GM21423 (cell line): Measurements from ENCODE around the gene ARG2.
A peak's percentile ranks its signal among the peaks of the same experiment; 100 is the strongest.

Experiments used
- ATAC-seq: cut with Tn5 transposase; IDR thresholded peaks from one replicate; pipeline ENCODE4 v1.9.1; 2021; ENCODE audit warnings: mild to moderate bottlenecking, moderate library complexity; ENCODE audit not compliant: unreplicated experiment

The ARG2 gene

DNA sequence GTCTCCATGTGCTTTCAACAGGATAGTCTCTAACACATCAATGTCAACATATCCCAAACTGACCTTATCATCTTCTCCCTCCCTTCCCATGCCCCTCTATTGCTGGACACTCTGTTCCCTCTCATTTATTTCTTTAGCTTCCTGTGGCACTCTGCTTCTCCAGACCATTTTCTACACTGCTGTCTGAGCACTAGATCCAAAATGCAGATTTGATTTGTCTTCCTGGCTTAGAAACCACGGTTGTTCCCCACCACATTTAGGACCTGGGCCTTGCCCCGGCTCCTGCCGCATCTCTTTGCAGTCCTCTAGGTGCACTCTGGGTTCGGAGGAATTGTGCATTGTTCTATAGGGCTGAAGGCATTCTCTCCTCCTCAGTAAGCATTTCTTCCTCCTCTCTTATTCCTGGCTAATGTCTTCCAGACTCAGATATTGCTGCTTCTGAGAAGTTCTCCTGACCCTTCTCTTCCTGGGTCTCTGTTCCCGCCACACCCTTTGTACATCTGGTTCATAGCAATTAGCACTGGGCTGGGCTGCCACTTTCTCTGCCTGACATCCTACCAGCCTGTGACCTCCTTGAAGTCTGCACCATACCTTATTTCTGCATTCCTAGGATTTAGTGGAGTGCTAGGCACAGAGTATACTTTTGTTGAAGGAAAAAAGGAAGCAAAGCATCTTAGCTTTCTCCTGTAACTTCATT is 13.9 kb downstream of the ARG2 start:
- no peak for ATAC-seq

DNA sequence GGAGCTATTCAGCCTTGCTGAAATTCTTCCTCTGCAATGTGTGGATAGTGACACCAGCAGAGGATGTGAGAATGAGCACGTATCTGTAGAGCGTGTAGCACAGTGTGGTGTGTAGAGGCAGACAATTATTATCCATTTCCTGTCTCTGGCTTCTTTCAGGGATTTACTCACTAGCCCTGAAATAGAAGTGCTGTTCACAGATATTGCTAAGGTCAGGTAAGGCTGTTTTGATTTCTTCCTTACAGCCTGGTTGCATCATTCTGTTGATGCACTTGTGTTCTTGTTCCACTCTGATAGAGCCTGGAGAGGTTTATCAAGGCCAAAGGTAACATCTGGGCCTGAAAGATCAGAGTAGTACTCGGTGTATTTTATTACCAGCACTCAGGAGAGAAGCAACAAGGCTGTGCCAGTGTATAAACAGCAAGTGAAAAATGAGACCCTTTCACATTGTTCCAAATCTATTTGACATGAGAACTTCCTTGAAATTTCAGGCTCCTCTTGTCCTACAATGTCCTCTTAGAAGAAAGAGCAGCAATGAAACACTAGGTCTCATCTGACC is 16.7 kb downstream of the ARG2 start:
- ATAC-seq = no peak

DNA sequence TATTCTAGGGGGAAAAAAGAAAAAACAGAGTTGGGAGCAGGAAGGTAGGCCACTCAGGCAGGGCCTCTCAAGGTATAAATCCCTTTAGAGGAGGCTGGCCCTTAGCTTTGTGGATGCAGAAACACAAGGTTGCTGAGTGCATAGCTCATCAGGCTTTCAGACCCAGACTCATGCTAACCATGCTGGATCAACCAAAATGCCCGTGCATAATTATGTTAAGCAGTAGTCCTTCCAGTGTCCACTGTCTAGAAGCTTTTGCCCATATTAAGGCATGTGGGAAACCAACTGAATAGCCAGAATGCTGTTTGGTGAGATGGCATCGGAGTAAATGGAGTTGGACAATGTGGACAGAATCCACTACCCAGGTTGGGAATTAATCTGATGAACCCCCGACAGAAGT is 18.9 kb downstream of the ARG2 start:
- no peak for ATAC-seq

DNA sequence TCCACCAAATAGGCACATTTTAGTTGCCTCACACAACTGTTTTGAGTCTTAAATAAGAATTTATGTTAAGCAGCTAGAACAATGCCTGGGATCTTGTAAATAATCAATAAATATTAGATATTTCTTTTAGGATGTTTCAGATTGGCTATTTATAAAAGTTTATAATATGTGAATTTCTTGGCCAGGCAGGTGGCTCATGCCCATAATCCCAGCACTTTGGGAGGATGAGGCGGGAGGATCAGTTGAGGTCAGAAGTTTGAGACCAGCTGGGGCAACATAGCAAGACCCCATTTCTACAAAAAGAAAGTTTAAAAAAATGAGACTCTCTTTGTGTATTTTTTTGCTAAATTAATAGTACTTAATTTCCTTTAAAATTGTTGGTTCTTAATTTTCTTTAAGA is 21.8 kb downstream of the ARG2 start:
- no peak for ATAC-seq

DNA sequence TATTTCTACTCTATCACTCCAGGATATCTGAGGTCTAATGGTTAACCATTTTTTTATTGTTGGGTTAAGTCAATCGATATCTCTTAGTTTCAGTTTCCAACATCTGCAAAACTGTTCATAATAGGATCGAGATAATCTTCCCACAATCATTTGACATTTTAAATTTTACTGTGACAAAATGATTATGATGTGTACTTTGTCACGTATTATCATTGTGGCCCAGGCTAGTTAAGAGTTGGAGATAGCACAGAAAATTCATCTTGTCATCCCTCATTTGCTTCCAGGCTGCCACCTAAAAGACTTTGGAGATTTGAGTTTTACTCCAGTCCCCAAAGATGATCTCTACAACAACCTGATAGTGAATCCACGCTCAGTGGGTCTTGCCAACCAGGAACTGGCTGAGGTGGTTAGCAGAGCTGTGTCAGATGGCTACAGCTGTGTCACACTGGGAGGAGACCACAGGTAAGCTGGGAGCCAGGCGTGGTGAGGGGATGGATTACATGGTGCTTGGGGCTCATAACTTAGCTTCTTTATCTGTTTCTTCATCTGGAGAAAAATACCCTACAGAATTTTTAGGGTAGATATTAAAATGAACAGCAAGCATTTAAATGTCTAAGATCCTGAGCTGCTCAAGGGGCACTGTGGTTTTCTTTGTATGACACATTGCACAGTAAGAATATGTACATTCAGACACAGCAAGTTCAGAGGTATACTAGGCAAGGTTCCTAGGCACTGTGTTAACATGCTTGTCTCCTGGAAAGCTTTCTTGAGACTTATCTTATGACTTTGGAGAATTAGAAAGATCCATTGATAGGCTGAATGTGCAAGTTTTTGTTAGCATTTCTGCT is 22.4 kb downstream of the ARG2 start:
- ATAC-seq = no peak

DNA sequence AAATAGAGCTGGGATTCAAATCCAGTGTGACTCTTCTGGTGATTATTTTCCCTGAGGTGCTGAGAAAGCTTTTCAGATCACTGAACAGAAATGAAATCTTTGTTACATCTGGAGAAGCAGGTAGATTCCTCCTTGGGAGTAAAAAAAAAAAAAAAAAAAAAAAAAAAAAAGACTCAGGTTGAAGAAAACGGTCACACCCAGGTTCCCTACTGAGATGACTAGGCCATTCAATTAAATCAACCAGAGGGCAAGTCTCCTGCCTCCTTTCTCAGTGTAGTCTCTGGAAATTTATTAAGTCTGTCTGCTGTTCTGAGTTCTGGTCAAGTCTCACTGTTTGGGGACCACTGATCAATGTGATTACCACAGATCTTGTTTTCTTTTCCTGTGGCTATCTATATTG is 24.0 kb downstream of the ARG2 start:
- ATAC-seq = no peak

DNA sequence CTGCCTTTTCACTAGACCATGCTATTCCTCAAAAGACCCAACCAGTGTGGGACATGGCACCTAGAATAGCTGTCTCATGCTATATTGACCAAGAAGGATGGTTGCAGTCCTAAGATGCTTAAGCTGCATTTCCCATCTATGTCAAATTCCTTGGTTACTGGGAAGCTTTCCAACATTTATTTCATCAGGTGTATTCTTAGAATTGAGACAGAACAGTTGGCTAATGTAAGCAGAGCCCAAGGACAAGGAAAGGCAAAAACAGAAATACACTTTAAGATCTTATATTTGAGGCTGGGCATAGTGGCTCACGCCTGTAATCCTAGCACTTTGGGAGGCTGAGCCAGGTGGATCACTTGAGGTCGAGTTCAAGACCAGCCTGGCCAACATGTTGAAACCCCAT is 24.7 kb downstream of the ARG2 start:
- ATAC-seq = no peak

DNA sequence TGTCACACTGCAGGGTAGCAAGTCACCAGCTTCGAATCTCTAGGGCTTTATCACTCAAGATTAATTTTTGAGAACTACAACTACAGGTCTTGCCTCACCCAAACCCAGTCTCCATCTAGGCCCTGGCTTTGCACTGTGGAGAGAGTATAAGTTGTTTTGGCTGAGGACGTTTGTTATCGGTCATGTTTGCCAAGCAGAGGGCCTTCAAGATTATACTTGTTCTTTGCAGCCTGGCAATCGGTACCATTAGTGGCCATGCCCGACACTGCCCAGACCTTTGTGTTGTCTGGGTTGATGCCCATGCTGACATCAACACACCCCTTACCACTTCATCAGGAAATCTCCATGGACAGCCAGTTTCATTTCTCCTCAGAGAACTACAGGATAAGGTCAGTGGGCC is 25.7 kb downstream of the ARG2 start:
- ATAC-seq = no peak

DNA sequence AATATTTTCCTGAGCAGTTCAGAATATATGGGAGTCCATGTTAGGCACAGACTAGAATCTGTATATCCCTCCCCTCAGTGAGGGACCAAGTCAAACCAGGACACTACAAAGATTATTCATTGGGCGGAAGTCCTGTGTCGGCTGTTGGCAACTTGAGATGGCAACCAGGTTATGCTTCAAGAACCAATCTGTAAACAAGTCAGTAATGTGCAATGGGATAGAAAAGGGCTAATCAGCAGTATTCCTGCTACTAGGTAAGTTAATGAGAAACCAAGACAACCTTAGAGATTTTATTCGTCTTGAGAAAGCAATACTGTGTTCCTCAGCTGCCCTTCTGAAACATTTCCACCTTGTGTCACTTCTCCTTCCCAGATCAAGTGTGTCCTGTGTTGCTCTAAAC is 26.4 kb downstream of the ARG2 start:
- ATAC-seq = no peak

DNA sequence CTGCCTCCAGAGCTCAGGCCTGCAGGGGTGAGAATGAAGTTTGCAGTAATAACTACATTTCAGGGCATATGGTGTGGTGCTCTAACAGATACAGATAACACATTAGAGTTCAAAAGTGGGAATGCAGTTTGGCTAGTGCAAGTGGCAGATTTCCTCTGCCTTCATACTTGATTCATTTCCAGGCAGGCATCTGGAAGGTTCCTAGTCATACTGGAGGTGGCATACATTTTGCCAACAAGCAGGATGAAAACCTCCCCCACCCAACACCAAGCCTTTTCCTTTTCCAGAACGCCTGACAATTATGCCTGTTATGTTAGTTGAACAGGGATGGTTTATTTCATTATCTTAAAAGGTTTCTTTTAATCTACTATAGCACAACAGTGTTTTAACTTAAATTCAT is 30.4 kb downstream of the ARG2 start:
- no peak for ATAC-seq

DNA sequence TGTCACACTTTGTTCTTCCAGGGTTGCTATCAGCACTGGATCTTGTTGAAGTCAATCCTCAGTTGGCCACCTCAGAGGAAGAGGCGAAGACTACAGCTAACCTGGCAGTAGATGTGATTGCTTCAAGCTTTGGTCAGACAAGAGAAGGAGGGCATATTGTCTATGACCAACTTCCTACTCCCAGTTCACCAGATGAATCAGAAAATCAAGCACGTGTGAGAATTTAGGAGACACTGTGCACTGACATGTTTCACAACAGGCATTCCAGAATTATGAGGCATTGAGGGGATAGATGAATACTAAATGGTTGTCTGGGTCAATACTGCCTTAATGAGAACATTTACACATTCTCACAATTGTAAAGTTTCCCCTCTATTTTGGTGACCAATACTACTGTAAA is 31.0 kb downstream of the ARG2 start:
- ATAC-seq = no peak

DNA sequence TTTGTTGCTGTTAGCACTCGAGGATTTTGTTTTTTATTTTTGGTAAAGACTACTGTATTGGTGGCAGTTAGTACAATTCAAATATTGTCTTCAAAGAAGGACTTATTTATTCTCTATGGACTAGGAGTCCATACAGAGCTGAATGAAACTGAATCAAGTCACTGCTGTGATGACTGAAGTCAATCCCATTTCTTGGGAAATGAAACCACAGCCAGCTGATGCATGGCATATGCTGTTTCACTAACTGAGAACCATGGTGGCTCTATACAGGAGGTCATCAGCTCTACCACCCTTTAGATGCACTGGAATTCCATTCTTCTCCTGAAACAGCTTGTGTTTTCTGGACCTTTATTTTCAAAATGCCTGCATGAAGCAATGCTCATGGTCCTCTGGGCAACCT is 32.5 kb downstream of the ARG2 start:
- ATAC-seq = no peak

DNA sequence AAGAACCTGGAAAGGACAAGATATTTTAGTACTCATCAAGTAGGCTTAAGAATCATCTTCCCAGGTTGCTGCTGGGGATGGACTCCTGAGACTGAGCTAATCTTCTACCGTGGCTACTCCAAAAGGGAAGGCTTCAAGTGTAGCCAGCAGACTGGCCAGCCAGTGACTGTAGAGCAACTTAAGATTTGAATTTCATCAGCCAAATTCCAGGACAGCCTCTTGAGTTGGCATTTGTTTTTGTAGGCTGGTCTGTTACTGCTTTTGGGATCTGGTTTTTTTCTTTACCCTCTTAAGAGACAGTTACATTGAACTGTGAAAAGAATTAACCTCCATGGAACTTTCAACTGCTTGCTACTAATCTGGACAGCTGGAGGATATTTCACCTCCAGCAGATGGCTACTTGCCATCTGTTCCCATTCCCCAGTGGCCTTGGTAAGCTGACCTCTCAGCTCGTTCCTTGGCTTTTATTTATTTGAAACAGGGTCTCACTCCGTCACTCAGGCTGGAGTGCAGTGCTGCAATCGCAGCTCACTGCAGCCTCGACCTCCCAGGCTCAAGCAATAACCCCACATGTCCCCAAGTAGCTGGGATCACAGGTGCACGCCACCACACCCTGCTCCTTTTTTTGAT is 34.0 kb downstream of the ARG2 start:
- no peak for ATAC-seq

DNA sequence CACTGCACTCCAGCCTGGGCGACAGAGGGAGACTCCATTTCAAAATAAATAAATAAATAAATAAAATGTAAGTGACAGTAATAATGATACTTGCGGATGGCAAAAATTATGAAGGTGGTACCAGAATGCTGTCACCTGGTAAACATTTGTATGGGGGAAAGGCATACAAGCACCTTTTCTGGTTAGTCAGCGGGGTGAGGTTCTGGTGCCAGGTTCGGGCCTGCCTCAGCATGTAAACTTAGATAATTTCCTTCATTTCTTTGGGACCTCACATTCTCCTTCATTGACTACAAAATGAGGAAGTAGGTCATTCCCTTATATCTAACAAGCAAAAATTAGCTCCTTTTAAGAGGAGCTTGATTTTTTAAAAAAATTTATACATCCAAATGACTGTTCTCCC is 43.9 kb downstream of the ARG2 start:
- ATAC-seq = no peak

DNA sequence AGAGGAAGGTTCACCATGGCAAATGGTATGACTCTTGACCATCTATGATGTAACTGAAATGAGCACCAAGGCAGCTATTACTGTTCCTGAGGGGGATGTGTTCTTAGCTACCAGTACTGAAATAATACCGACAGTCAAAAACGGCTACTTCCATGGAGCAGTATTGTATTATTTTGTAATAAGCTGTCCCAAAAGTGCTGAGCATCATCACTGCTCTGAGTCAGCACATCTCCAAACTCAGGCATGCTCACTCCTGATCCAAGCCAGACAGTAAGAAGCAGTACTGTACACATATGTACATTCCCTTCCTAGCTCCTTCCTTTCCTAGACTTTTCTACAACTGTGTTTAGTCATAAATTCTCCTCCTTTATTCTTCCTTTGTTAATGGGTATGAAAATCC is 46.1 kb downstream of the ARG2 start:
- ATAC-seq = no peak

DNA sequence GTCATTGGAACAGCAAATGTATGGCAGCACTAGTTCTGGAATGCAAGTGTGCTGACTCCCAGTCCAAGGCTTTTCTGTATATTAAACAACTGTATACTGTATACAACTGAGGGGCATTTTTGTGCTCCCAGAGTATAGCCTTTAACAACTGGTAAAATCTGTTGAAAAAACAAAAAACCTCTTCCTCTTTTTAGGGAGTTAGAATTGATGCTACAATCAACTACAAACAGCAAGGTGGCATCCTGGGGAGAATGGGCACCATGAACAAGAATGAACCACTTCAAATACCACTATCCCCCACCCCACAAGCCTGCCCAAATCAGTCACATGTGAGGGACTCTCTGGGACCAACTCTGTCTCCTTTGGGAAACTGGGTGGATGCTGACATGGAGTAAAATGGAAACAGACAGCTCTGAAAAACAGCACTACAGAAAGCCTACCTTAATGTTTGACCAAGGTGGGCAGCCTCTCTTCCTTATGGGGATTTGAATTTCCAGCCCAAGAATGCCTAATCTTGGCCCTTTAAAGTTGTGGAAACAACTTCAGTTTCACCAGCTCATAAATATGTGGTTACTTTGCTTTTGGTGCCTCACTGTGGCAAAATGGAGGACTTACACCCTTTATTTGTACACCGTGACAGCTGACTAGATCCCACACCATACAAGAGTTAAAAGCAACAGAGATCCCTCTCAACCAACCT is 47.2 kb downstream of the ARG2 start:
- ATAC-seq = peak; percentile 48

DNA sequence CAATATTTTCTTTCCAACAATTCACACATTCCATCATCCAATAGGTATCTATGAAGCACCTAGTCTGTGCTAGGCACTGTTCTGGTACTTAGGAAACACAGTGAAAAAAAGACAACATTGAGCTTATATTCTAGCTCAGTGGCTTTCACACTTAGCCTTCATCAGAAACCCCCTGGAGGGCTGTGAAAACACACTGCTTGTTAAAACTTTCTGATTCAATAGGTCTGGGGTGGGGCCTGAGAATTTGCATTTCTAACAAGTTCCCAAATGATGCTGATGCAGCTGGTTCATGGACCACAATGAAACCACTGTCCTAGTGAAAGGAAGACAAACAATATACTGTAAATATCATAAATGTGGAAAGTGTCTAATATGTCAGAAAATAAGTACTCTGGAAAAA is 48.8 kb downstream of the ARG2 start:
- ATAC-seq = peak; percentile 55

DNA sequence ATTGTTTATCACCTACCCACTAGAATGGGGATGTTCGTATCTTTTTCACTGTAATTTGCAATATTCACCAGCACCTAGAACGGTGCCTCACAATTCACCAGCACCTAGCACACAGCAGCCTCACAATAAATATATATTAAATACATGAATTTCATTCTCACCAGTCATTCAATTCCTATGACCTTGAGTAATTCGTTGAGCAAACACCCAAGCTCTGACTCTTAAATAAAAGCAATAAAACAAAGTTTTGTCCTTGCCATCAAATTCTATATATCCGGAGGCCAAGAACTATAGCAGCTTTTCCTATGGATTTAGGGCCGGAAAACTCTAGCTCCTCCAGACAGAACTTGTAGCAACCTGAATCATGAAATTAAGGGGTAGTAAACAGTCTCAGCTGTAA is 53.7 kb downstream of the ARG2 start:
- ATAC-seq = no peak

DNA sequence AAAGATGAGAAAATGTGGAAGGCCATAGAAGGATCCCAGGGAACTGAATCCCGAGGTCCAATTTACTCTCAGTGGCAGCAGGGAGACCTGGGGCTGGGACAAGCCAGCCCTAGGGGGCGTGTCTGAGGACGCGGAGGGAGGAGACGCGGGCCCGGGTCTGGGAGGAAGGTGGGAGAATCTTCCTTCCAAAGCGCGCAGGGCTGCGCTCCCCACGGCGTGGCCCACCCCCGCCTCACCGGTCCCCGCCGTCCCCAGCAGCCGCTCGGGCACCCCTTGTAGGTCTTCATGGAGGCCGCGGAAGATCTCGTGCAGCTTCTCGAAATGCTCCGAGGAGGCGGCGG is 54.4 kb downstream of the ARG2 start:
- ATAC-seq = peak; percentile 34

DNA sequence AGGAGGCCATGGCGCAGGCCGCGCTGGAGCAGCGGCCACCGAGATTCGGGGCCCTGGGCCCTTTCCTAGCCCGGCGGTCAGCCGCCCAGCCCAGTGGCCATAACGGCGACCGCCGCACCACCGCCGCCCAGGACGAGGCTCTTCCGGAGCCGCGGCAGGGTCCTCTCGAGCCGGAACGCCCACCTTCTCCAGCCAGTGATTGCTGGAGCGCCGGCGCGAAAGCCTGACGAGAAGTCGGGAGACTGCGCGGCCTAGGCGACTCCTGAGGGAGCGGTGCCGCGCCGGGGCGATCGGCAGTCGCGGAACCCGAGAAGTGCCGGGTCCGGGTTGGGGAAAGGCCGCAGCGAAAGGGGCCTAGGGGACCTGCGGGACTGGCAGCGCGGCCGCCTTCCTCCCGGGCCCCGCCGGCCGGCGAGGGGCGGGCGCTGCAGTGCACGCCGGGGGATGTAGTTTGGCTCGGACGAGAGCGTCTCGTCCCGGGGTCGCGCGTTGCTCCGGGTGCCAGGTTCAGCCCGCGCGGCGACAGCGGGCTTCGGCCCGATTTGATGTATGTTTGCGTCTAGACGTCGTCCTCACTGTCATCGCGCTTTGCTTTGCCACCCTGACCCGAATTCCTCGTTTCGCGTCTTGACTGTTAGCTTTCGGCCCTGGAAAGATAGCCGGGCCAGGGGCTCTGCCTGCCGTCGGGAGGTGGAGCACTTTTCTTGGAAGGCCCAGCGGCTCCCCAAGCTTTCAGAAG is 54.9 kb downstream of the ARG2 start, which contains the start of gene VTI1B:
VTI1B (minus strand) TSS at position 153 of the 739 bp plus-strand sequence; CDS start at position 10, 143 bp downstream.
- ATAC-seq = peak; percentile 93

DNA sequence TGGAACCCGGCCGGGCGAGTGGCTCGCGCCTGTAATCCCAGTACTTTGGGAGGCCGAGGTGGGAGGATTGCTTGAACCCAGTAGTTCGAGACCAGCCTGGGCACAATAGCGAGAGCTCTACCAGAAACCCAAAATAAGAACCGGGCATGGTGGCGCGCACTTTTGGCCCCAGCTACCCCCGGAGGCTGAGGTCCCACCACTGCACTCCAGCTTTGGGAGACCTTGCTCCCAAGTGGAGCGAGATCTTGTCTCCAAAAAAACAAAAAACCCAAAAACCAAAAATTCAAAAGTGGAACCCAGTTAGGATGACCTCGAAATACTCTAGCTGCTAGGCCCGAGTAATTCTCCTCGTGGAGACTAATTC is 55.5 kb downstream of the ARG2 start:
- ATAC-seq = no peak
